Sigmoid colon (tissue), 4 donors: ENCODE measurements around the gene CPE.

Experiments
- CTCF ChIP-seq, 4 experiments: fragments of 450-650 bp in 3 of 4; fragments of 200-600 bp in 1 of 4; IDR thresholded peaks; one replicate each; pipeline ENCODE4 v1.5.1; 2016 to 2019; ENCODE audit warnings: antibody characterized with exemption in 4 of 4, mild to moderate bottlenecking in 3 of 4, moderate library complexity in 2 of 4
- POLR2A ChIP-seq, 2 donors: fragments of 450-650 bp; IDR thresholded peaks; one replicate each; pipeline ENCODE4 v1.6.1; 2016; ENCODE audit warnings: antibody characterized with exemption in 2 of 2, mild to moderate bottlenecking in 2 of 2, moderate library complexity in 2 of 2
- POLR2AphosphoS5 ChIP-seq, 4 donors: sonication (generic); formaldehyde crosslinking; IDR thresholded peaks; one replicate each; pipeline ENCODE4 v1.6.1; 2017; ENCODE audit warnings: antibody characterized with exemption in 4 of 4

GRCh38 chr4:165470009-165470408 is 91.2 kb downstream of the CPE start:
- TF ChIP-seq CTCF (IDR thresholded peaks at IDR 0.05): no peak
- TF ChIP-seq POLR2A (IDR thresholded peaks at IDR 0.05): no peak
- TF ChIP-seq POLR2AphosphoS5 (IDR thresholded peaks at IDR 0.05): no peak
